Stimulated activated CD8-positive, alpha-beta memory T cell treated with anti-CD3 and anti-CD28 coated beads, Interleukin-12 subunit alpha, Interleukin-12 subunit beta, amount 100 ng/mL, for 24 hours (primary cell): Measurements from ENCODE around the gene C16orf92.
"Not testable (repeated sequence)": the region's sequence is repeated elsewhere in the genome, so short reads cannot be mapped to it uniquely, and the experiment has no call there.

Experiments used
- DNase-seq: peaks from one replicate; pipeline ENCODE4 v3.0.0-alpha.2; 2020; ENCODE audit errors: extremely low read depth

The C16orf92 gene

DNA sequence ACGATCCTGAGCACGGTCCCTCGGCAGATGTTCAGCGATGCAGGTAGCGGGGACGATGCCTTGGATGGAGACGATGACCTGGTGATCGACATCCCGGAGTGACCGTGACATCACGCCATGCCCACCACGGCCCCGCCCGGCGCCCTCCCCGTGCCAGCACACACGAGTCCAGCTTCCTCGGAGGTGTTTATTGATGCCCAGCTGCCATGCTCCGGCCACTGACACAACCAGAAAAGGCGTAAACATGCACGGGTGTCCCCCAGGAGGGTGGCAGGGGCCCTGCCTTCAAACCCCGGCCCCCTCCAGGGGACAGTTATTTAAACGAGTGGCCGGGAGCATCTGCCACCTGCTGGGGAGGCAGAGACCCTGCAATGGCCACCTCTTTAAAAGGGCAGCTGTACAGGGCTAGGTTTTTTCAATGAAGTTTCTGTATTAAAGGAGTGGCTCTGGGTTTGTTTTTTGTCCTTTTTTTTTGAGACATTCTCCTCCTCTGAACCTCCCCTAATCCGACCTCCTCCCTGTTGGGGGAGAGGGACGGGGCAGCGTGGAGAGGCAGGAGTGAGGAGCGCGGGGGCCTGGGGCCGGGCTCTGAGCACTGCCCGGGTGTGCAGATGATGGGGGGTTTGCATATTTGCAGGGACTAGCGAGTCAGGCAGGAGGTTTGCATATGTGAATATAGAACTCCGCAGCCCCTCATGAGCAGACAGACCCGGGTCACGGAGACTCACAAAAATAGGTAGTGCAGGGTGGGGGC lies 17.5 kb upstream of the C16orf92 start:
- DNase-seq, result no peak

DNA sequence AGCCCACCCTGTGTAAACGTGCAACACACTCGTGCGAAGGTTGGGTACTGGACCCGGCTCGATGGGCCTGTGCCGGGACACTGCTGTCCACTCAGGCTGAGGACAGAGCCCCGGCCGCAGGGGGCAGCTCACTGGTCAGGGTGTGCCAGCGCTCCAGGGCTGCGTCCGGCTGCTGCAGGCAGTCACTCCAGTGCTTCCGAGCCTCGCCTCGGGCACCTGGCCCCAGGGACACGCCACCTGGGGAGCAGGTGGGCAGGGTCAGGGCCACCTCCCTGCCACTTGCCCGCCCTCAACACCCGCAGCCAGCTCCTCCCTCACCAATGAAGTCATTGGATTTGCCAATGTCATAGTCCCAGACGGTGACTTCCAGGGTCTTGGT lies 16.9 kb upstream of the C16orf92 start:
- no peak for DNase-seq

DNA sequence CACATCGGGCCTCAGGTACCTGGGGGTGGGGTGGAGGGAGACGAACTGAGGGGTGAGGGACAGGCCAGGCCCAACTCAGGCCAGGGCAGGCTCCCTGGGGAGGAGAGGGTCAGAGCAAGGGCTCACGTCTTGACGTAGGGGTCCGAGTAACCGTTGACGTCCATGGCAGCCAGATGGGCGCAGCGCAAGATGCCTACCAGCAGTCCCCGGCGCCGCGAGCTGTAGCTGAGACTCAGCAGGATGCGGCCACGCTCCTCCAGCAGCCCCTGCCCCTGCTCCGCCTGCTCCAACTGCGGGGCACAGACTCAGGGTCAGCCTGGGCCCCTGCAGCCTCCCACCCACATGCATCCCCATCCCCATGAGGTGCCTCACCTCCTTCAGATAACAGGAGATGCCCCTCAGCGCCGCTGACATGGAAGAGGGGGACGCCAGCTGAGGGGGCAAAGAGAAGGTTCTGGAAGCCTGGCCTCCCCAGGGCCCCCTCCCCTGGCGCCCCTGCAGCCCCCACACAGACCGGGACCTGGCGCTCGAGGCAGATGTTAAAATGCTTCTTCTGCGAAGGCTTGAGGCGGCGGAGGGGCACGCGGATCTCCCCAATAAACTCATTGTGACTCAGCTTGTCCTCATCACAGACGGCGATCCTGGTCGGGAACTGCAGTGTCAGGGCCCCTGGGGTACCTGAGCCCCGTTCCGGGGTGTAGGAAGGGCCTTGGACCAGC lies 16.2 kb upstream of the C16orf92 start:
- DNase-seq, result no peak

DNA sequence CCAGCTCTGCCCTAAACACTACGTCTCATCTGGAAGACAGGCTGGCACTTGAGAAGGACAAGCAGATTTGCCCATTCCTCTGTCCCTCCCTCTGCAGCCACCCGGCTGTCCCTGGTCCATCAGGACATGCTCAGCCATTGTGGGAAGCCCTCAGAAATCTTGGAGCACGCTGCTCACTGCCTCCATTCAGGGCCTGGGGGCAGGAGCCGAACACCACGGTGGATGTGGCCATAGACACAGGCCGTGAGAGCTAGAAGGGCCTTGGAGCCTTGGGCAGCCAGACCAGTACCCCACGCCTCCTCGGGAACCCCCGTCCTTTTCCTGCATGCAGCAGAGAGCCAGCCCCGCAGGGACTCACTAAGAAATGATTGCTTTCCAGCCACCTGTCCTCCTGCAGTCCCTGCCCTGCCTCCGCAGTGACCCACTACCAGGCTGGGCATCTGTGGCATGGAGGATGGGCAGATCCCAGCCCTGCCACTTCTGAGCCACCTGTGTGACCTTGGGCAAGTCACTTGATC lies 15.6 kb upstream of the C16orf92 start:
- DNase-seq, result no peak

DNA sequence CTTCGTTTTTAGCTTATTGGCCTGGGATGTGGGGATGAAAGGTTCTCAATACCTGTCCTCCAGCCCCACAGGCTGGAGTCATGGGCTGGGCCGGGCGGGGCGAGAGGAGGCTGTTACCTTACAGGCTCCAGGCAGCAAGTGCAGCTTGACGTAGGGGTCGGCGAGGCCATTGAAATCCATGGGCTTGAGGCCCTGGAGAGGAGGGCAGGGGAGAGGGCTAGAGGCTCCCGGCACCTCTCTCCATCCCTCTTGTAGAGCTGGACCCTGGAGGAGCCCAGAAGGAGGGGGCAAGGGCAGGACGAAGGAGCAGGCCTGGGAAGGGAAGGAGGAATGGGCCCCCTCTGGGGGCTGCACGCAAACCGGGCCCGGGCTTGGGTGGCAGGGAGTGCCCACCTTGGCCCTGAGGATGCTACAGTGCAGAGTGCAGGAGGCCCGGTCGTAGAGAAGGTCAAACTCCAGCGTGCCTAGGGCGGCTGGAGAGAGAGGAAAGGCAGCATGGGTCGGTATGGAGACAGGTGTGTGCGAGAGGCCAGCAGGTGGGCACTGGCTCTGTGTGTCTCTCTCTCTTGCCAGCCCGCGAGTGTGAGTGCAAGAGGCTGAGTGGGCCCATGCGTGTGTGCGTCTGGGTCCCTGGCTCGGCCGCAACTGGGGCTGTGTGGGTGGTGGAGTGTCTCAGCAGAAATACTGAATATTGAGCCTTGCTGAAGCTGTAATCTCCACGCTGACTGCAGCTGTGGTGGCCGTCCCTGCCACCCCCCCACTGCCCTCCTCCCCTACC lies 13.7 kb upstream of the C16orf92 start:
- no peak for DNase-seq

DNA sequence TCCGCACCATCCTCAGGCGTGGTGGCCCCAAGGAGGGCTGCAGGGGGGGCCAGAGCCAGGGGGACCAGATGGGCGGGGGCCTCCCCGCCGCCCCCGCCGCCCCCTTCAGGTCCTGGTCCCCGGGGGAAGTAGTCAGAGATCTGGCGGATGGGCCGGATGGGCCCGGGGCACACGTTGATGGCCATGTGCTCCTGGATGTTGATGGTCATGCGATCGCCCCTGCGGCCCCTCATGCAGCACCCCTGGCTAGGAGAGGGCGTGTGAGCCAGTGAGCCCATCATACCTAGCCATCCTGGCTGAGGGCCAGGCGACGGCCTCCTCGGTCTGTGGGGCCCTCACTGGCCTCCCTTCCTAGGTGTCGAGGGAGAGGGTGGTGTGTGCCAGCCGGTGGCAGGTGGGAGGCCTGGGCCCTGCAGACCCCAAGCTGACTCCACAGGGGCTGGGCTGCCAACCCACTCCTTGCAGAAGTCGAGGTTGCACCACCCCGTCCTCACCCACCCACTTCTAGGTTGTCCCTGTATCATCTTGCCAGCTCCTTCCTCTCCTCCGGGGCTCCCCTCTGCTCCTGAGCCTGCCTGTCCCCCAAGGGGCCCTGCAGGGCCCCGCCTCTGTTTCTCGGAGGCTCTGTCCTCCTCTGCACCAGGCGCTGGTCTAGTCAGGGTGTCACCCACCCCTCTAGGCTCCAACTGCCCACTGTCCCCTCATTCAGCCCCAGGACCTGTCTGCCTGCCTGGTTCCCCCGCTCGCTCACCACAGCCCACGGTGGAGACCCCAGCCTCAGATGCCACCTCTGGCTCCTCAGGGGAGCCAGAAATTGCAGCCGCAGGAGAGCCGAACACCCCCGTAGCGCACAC lies 12.8 kb upstream of the C16orf92 start:
- no peak for DNase-seq

DNA sequence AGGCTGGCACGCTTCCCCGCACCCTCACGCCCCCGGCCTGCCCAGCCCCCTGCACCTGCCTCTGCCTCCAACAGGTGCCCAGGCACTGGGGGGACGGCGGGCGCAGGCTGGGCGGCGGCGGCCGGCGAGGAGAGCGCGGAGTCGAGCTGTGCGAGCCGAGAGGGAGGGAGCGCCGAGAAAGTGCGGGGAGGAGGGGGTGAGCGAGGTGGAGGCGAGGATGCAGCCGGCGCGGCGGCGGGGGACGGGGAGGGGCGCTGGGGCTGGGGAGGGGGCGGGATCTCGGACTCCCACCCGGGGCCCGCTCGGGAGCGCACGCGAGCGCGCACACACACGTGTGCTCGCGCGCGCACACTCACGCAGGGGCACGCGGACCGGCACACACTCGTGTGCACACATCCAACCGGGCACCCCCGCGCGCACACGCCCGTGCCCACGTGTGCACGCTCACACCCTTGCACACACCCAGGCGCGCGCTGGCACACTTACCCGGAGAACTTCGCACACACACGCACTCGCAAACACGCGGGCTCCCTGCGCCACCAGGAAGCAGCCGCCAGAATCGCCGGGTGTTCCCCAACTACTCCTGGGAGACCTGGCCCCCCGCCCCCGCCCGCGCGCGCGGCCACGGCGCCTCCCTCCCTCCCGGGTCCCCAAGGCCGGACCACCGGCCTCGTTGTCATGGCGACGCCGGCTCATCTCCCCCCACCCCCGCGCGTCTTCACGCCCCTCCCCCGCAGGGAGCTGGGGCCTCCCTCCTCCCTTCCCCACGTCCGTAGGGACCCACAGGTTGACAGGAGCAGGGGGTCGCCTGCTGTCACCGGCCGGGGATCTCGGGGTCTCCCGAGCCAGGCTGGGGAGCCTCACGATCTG lies 11.9 kb upstream of the C16orf92 start, which contains the start of gene DOC2A:
TSS of gene DOC2A (minus strand) at position 184 of the 870 bp plus-strand sequence. CDS start 805 bp downstream, outside the sequence.
- no peak for DNase-seq

DNA sequence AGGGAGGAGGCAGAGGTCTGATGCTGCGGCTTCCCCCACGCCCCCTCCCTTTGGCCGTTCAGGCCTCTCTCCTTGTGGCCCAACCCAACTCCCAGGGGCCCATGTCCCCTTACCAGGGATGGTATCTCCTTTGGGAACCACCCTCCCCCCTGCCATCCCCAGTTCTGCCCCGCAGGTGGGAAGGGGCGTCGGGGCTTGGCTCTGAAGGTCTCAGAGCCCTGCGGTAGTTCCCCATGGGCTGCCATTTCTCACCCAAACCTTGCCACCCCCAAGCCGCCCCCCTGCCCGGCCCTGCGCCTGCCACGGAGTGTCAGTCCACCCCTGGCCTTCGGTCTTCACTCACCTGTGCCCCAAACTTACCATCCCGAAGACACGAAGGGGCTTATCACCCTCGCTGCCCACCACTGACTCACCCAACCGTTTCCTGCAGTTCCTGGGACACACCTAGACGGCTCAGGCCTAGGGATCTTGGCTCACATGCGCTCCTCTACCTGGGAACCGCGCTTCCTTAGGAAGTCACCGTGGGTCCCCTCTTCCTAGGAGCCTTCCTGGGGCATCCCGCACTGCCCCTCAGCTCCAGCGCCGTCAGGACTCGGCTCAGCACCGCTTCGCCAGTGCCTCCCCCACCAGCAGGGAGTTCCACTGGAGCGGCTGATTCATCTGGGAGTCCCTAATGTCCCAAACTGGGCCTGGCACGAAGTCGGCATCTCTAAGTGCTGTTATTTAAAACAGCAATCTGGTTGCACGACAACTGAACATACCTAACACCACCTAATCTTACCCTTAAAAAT lies 11.1 kb upstream of the C16orf92 start:
- no peak for DNase-seq

DNA sequence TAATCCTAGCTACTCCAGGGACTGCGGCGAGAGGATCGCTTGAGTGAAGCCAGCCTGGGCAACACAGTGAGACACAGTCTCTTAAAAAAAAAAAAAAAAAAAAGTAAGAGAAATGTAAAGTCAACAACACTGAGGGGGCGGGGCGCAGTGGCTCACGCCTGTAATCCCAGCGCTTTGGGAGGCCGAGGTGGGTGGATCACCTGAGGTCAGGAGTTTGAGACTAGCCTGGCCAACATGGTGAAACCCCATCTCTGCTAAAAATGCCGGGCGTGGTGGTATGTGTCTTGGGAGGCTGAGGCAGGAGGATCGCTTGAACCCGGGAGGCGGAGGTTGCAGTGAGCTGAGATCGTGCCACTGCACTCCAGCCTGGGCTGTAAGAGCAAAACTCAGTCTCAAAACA lies 10.4 kb upstream of the C16orf92 start:
- DNase-seq, result not testable (repeated sequence)

DNA sequence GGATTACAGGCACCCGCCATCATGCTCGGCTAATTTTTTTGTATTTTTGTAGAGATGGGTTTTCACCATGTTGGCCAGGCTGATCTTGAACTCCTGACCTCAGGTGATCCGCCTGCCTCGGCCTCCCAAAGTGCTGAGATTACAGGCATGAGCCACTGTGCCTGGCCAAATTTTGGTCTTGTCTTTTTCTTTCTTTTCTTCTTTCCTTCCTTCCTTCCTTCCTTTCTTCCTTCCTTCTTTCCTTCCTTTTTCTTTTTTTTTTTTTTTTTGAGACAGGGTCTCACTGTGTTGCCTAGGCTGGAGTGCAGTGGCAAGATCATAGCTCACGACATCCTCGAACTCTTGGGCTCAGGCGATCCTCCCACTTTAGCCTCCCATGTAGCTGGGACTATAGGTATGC lies 7.5 kb upstream of the C16orf92 start:
- not testable (repeated sequence) for DNase-seq

DNA sequence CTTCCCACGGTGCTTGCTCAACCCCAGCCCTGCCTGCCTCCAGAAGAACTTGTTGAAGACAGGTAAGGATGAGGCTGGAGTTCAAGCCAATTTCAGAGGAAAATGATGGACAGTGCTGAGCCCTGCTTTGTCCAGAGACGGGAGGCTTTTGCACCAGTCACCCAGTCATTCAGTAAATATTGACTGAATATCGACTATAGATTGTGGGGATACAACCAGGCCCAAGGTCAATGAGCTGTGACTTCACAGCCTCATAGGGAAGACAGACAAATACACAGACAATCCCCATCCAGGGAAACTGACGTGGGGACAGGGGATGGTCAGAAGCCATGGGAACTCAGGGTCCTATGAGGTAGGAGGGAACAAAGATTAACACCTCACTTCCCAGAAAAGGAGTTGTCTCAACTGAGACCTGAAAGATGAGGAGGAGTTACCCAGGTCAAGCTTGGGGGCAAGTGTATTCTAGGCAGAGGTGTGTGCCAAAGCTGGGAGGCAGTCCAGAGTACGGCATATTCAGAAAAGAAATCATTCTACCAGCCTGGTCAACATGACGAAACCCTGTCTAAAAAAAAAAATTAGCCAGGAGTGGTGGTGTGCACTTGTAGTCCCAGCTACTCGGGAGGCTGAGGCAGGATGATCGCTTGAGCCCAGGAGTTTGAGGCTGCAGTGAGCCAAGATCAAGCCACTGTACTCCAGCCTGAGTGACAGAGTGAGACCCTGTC lies 6.3 kb upstream of the C16orf92 start:
- DNase-seq, result no peak

DNA sequence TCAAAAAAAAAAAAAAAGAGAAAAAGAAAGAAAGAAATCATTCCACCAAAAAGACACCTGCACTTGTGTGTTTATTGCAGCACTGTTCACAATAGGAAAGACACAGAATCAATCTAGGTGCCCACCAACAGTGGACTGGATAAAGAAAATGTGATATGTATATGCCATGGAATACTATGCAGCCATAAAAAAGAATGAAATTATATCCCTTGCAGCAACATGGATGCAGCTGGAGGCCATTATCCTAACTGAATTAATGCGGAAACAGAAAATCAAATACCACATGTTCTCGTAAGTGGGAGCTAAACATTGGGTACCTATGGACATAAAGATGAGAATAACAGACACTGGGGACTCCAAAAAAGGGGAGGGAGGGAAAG lies 5.7 kb upstream of the C16orf92 start:
- no peak for DNase-seq

DNA sequence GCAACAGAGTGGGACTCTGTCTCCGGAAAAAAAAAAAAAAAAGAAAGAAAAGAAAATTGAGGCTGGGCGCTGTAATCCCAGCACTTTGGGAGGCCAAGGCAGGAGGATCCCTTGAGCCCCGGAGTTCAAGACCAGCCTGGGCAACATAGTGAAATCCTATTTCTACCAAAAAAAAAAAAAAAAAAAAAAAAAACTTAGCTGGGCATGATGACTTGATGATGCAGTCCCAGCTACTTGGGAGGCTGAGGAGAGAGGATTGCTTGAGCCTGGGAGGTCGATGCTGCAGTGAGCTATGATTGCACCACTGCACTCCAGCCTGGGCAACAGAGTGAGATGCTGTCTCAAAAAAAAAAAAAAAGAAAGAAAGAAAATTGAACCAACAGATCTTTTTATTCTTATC lies 5.1 kb upstream of the C16orf92 start:
- DNase-seq, result not testable (repeated sequence)

DNA sequence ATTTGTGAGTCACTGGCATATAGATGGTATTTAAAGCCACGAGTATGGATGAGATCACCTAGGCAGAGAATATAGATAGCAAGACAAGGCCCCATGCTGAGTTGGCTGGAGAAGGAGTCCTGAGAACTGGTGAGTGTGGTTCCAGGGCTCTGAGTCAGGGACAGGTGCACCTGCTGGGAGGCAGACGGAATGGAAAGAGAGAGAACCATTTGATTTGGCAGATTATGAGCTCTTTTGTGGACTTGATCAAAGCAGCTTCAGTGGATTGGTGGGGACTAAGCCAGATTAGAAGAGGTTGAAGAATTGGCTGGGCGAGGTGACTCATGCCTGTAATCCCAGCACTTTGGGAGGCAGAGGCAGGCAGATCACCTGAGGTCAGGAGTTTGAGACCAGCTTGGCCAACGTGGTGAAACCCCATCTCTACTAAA lies 4.3 kb upstream of the C16orf92 start:
- no peak for DNase-seq

DNA sequence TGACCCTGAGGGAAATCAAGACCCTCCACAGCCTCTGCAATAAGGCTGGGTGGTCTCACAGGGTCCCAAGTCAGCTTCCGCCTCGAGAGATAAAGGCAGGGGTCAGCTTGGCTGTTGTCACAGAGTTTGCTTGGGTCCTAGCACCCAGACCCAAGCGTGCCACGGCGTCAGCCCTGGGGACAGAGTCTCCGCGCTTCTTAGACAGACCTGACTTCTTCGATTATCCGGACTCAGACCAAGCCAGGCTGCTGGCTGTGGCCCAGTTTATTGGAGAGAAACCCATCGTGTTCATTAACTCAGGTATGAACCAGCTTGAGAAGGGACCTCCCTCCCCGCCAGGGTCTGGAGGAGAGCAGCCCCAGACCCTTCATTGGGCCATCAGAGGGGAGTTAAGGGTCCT lies 588 bp downstream of the C16orf92 start:
- DNase-seq, result no peak

DNA sequence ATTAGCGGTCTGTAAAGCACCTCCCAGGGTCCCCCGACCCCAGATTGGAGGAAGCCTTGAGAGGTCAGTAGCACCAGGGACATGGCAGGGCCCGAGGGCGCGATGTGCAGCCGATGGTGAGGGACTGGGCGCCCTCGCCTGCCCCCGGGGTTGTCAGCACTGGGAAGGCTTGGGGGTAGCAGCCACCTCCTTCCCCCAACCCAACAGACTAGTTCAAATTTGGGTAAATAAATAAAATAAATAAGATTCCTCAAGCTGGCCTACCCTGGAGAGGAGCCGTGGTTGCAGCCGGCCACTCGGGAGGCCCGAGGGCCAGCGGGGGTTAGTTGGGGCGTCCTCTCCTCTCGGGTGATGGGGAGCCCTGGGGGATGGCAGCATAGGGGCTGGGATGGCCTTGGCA lies 1.5 kb downstream of the C16orf92 start:
- DNase-seq, result no peak

DNA sequence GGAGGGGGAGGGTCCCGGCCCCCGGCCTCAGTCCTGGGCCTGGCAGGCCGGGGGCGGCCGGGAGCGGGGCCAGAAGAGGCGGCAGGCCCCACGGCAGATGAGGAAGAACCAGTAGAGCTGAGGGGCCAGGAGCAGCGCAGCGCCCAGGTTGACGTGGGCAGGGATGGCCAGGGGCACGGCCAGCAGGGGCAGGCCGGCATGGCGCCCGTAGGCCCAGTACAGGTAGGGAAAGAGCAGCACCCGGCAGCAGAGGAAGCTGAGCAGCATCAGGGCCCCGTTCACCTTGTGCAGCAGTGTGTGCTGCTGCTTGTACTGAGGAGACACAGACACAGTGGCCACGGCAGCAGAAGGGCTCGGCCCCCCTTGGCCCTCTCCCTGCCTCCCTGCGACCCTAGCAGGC lies 2.2 kb downstream of the C16orf92 start:
- no peak for DNase-seq

DNA sequence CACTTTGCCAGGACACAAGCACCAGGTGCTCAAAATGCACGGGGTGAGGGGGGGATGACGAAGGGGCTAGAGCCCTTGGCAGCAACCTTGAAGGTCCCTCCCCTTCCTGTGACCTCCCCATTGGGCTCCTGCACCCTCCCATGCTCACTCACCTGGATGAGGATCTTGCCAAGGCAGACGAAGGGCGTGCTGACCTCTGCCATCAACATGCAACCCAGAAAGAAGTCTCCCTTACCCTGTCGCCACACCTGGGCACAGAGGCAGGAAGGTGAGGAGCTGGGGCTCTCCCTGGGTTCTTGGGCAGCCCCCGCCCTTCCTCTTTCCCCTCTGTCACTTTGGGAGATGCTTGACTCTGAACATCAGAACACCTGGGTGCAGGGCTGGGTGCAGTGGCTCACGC lies 2.6 kb downstream of the C16orf92 start:
- DNase-seq, result no peak

DNA sequence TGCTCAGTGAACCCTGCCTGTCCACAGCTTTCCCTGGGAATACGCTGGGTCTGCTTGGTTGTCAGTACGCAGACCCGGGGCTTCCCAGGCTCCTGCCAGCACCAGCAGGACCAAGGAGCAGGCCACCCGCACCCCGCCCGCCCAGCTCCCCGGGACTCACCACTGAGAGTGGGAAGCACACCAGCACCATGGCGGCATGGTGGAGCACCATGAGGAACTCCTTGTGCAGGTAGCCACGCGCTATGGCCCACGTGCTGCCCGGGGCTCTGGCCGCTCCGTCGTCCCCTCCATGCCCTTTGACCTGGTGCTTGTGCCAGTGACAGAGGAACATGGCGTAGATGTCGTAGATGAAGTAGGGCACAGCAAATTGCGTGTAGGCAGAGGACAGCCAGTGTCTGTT lies 3.5 kb downstream of the C16orf92 start:
- DNase-seq, result no peak
